Cerebellar cortex (tissue), 1 donor: ENCODE results near the gene IL36A.

Source experiments
- DNase-seq: peaks from one replicate; pipeline ENCODE4 v3.0.0-alpha.2; 2015; ENCODE audit warnings: low spot score

IL36A gene

DNA sequence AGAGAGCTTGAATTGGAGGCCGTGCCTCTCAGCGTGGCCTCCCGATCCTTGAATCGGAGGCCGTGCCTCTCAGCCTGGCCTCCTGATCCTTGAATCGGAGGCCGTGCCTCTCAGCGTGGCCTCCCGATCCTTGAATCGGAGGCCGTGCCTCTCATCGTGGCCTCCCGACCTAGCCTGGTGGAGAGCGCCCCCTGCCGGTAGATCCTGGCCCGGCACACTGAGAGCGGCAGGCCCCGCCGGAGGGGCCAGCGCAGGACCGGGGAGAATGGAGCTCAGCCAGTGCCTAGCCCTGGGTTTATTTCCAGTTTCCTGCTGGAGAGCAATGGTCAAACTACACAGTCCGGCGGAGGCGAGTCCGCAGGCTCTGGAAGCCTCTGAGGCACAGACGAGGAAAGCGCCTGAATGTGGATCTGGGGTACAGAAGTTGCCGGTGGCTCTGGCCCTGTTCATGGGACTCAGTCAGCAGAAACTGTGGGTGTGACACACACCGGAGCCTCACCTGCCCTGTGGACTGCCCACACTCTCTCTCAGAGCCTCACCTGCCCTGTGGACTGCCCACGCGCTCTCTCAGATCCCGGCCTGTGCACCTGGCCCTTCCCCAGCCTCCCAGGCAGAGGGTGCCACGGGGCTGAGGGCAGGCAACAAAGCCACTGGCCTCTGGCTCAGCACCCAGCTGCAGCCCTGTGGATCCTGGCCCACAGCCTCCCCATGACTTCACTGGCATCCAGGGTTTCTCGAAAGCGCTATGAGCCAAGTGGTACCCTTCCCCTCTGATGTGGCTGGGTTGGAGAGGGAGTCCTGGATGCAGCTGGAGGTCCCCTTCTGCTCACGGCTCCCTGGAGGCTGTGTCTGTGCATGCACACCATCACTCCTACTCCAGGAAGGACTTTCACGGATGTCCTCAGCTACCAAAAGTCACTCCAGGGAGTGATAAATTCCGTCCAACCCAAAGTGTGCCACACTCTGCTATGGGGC, 45.9 kb downstream of the IL36A start:
- DNase-seq, result no peak

DNA sequence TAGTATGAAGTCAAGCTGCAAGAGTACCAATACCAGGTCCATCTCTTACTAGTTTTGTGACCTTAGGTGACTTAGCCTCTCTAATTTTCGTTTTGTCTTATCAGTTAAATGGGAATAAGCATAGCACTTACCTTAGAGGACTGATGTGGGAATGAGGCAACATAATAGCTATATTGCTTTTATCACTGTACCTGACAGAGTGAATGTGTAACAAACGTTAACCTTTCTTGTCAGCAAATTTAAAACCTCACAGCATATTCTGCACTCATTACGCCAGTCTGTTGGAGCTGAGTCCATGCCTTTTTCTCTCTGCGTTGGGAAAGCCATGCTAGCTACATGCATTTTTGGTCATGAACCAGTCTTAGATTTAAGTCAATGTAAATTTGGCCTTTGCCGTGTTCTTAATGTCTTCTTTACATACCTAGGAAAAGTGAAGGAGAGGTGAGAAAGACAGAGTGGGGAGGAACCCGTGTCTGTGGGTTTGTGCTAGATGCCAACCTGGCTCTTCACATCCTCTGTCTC, 47.2 kb downstream of the IL36A start, which contains the start of gene IL36B:
TSS of gene IL36B (minus strand) at position 472 of the 522 bp plus-strand sequence.
- no peak for DNase-seq

DNA sequence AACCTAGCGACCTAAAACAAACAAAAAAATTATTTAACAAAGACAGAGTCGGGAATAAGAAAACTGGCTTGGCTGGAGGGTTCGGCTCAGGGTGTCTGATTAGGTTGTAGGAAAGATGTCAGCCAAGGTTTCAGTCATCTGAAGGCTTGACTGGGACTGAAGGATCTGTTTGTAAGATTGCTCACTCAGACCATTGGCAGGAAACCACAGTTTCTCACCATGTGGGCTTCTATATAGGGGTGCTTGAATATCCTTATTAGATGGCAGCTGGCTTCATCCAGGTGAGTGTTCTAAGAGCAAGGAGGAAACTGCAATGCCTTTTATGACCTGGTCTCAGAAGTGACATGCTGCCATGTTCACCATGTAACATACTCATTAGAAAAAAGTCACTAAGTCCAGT, 48.4 kb downstream of the IL36A start:
- DNase-seq, result no peak

DNA sequence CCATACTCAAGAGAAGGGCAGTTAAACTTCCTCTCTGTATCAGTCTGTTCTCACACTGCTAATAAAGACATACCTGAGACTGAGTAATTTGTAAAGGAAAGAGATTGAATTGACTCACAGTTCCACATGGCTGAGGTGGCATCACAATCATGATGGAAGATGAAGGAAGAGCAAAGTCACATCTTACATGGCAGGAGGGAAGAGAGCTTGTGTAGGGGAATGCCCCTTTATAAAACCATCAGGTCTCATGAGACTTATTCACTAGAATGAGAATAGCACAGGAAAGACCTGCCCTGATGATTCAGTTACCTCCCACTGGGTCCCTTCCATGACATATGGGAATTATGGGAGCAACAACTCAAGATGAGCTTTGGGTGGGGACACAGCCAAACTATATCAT, 48.8 kb downstream of the IL36A start:
- DNase-seq, result no peak

DNA sequence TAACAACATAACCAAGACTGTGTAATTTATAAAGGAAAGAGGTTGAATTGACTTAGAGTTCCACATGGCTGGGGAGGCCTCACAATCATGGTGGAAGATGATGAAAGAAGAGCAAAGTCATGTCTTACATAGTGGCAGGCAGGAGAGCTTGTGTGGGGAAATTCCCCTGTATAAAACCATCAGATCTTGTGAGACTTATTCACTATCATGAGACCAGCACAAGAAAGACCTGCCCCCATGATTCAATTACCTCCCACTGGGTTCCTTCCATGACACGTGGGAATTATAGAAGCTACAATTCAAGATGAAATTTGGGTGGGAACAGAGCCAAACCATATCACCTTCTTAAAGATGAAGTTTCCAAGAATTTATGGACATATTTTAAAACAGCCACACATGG, 51.3 kb downstream of the IL36A start:
- no peak for DNase-seq

DNA sequence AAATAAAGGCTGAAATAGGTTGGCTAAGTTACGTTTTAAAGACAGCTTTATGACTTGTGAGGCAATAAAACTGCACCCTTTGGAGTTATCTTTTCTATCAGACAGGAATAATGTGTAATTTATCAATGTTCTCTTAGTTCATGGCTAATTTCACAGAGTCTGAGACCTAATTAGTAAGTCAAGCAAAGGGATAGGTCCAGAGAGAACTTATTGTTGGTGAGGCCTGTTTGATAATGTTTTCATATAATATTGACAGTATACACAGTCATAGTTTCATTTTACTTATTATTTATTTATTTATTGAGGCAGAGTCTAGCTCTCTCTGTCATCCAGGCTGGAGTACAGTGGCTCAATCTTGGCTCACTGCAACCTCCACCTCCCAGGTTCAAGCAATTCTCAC, 51.9 kb downstream of the IL36A start:
- DNase-seq, result no peak
